DND-41 (cell line): ENCODE data around the gene KATNA1.

Source experiments
- CTCF ChIP-seq: IDR thresholded peaks from 2 replicates; pipeline ENCODE4 v1.5.1; 2012; ENCODE audit warnings: borderline replicate concordance, low read length, moderate library complexity, mild to moderate bottlenecking; ENCODE audit not compliant: poor library complexity, severe bottlenecking; ENCODE audit errors: extremely low read depth
- EZH2 ChIP-seq: IDR thresholded peaks from 3 replicates; pipeline ENCODE4 v1.6.1; 2012; ENCODE audit warnings: borderline replicate concordance, low read depth, mild to moderate bottlenecking, moderate library complexity, low read length, inconsistent platforms; ENCODE audit not compliant: severe bottlenecking

- TF ChIP-seq CTCF (no peak), EZH2 (no peak)
Observed at GRCh38 chr6:149683256-149683859, 34.8 kb upstream of the KATNA1 start.
